Neural cell (in vitro differentiated cells): ENCODE results near the gene KCNH2. TPM values are rescaled to one million over a fixed set of nuclear protein-coding genes. Genes with fewer than 3 reads are reported as not detected.

Experiments
- H2AFZ ChIP-seq: fragments of 200-600, 300-800 bp; sonication (generic), shearing (Covaris generic); 2 replicates; pipeline ENCODE4 v1.6.0; 2014; ENCODE audit warnings: low read depth, mild to moderate bottlenecking, antibody characterized with exemption, low read length, moderate library complexity
- H3F3A ChIP-seq: fragments of 200-600 bp; shearing (Covaris generic); 2 replicates; pipeline ENCODE4 v1.6.1; 2016; ENCODE audit warnings: mild to moderate bottlenecking, moderate library complexity, mixed read lengths, antibody characterized with exemption, low read length; ENCODE audit not compliant: insufficient read depth, poor library complexity, severe bottlenecking
- H3K27ac ChIP-seq: fragments of 200-600, 300-800 bp; sonication (generic), shearing (Covaris generic); 2 replicates; pipeline ENCODE4 v1.5.1; 2014; ENCODE audit warnings: mild to moderate bottlenecking, low read length, moderate library complexity
- H3K27me3 ChIP-seq: fragments of 300-800, 200-600 bp; sonication (generic), shearing (Covaris generic); 2 replicates; pipeline ENCODE4 v1.6.0; 2014; ENCODE audit warnings: mild to moderate bottlenecking, low read depth, low read length, moderate library complexity; ENCODE audit not compliant: insufficient read depth
- H3K36me3 ChIP-seq: fragments of 300-800, 200-600 bp; sonication (generic), shearing (Covaris generic); 2 replicates; pipeline ENCODE4 v1.5.1; 2014; ENCODE audit warnings: mild to moderate bottlenecking, antibody characterized with exemption, low read length, moderate library complexity; ENCODE audit not compliant: insufficient read depth
- H3K4me2 ChIP-seq: fragments of 300-800, 200-600 bp; sonication (generic), shearing (Covaris generic); 2 replicates; pipeline ENCODE4 v1.6.0; 2014; ENCODE audit warnings: mild to moderate bottlenecking, low read length
- H3K4me3 ChIP-seq: fragments of 300-800, 200-600 bp; sonication (generic), shearing (Covaris generic); 2 replicates; pipeline ENCODE4 v1.5.1; 2014; ENCODE audit warnings: mild to moderate bottlenecking, low read length, moderate library complexity
- H3K79me2 ChIP-seq: fragments of 200-600 bp; shearing (Covaris generic); replicated peaks from 2 replicates; pipeline ENCODE4 v1.6.0; 2014; ENCODE audit warnings: mild to moderate bottlenecking, low read length, moderate library complexity; ENCODE audit not compliant: insufficient read depth
- H3K9ac ChIP-seq: fragments of 300-800, 200-600 bp; sonication (generic), shearing (Covaris generic); 2 replicates; pipeline ENCODE4 v1.6.1; 2016; ENCODE audit warnings: mild to moderate bottlenecking, low read length, mixed read lengths
- H3K9me2 ChIP-seq: fragments of 200-600 bp; shearing (Covaris generic); 2 replicates; pipeline ENCODE4 v1.6.1; 2016; ENCODE audit warnings: mild to moderate bottlenecking, low read length, mixed read lengths; ENCODE audit not compliant: insufficient read depth
- H3K9me3 ChIP-seq: fragments of 200-600, 300-800 bp; sonication (generic), shearing (Covaris generic); 2 replicates; pipeline ENCODE4 v1.6.1; 2016; ENCODE audit warnings: mild to moderate bottlenecking, mixed run types, low read length, moderate library complexity, mixed read lengths
- H4K20me1 ChIP-seq: fragments of 200-600 bp; shearing (Covaris generic); 2 replicates; pipeline ENCODE4 v1.6.1; 2016; ENCODE audit warnings: mild to moderate bottlenecking, mixed run types; ENCODE audit not compliant: insufficient read depth
- EP300 ChIP-seq: fragments of 450-650 bp; conservative IDR thresholded peaks from 2 replicates; pipeline ENCODE4 v1.6.1; 2014; ENCODE audit warnings: antibody characterized with exemption, mild to moderate bottlenecking, moderate library complexity; ENCODE audit not compliant: poor library complexity, severe bottlenecking
- EZH2 ChIP-seq: fragments of 200-600, 300-800 bp; shearing (Covaris generic), sonication (generic); IDR thresholded peaks from 2 replicates; pipeline ENCODE4 v1.6.1; 2014; ENCODE audit warnings: antibody characterized with exemption, low read length, borderline replicate concordance, mild to moderate bottlenecking; ENCODE audit not compliant: insufficient read depth, poor library complexity, severe bottlenecking
- MXI1 ChIP-seq: fragments of 450-650 bp; conservative IDR thresholded peaks from 2 replicates; pipeline ENCODE4 v1.6.1; 2014; ENCODE audit warnings: antibody characterized with exemption, mild to moderate bottlenecking; ENCODE audit not compliant: poor library complexity, severe bottlenecking
- POLR2AphosphoS5 ChIP-seq: IDR thresholded peaks from 2 replicates; pipeline ENCODE4 v1.6.1; 2012
- RAD21 ChIP-seq: fragments of 450-650 bp; conservative IDR thresholded peaks from 2 replicates; pipeline ENCODE4 v1.6.1; 2014; ENCODE audit warnings: antibody characterized with exemption, mild to moderate bottlenecking, moderate library complexity
- SMC3 ChIP-seq: fragments of 450-650 bp; conservative IDR thresholded peaks from 2 replicates; pipeline ENCODE4 v1.6.1; 2014; ENCODE audit warnings: antibody characterized with exemption, mild to moderate bottlenecking, moderate library complexity; ENCODE audit not compliant: poor library complexity
- TAF1 ChIP-seq: IDR thresholded peaks from 2 replicates; pipeline ENCODE4 v1.6.1; 2012; ENCODE audit warnings: low read depth
- polyA plus RNA-seq: library from polyadenylated mRNA; depleted of rRNA; stranded (reverse); fragments of >200 nt; gene quantifications from 2 replicates; pipeline ENCODE4 v1.2.3, GENCODE V29; 2014
- TF ChIP-seq, protein P1 (sequence below): IDR thresholded peaks from 2 replicates; pipeline ENCODE4 v1.6.1; 2012; ENCODE audit warnings: borderline replicate concordance
- TF ChIP-seq, protein P2 (sequence below): fragments of 450-650 bp; IDR thresholded peaks from 2 replicates; pipeline ENCODE4 v1.5.1; 2014; ENCODE audit warnings: antibody characterized with exemption, mild to moderate bottlenecking, moderate library complexity; ENCODE audit not compliant: poor library complexity, severe bottlenecking

KCNH2 gene
- polyA plus RNA-seq, 1 donor from 2014 or later: 24.4 TPM

- H4K20me1 ChIP-seq: no peaks in the 10 kb centered on the region
- H3K36me3 ChIP-seq: no peaks in the 10 kb centered on the region
- TF ChIP-seq SMC3 (no peak), RAD21 (no peak), MXI1 (no peak), EZH2 (no peak), EP300 (no peak)
- TF ChIP-seq, protein P1, sequence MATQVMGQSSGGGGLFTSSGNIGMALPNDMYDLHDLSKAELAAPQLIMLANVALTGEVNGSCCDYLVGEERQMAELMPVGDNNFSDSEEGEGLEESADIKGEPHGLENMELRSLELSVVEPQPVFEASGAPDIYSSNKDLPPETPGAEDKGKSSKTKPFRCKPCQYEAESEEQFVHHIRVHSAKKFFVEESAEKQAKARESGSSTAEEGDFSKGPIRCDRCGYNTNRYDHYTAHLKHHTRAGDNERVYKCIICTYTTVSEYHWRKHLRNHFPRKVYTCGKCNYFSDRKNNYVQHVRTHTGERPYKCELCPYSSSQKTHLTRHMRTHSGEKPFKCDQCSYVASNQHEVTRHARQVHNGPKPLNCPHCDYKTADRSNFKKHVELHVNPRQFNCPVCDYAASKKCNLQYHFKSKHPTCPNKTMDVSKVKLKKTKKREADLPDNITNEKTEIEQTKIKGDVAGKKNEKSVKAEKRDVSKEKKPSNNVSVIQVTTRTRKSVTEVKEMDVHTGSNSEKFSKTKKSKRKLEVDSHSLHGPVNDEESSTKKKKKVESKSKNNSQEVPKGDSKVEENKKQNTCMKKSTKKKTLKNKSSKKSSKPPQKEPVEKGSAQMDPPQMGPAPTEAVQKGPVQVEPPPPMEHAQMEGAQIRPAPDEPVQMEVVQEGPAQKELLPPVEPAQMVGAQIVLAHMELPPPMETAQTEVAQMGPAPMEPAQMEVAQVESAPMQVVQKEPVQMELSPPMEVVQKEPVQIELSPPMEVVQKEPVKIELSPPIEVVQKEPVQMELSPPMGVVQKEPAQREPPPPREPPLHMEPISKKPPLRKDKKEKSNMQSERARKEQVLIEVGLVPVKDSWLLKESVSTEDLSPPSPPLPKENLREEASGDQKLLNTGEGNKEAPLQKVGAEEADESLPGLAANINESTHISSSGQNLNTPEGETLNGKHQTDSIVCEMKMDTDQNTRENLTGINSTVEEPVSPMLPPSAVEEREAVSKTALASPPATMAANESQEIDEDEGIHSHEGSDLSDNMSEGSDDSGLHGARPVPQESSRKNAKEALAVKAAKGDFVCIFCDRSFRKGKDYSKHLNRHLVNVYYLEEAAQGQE: no peak
- H3K27me3 ChIP-seq: no peaks in the 10 kb centered on the region
- H3K9ac ChIP-seq: no peak overlapping the region
- no peak overlapping the region for H2AFZ ChIP-seq
- no peaks in the 10 kb centered on the region for H3F3A ChIP-seq
- H3K4me3 ChIP-seq: no peak overlapping the region
- no peak overlapping the region for H3K4me2 ChIP-seq
- no peak overlapping the region for H3K27ac ChIP-seq
- no peaks in the 10 kb centered on the region for H3K9me2 ChIP-seq
- H3K79me2 ChIP-seq: no peaks in the 10 kb centered on the region
- H3K9me3 ChIP-seq: no peaks in the 10 kb centered on the region
These were observed 19.0 kb downstream of the KCNH2 start for GRCh38 chr7:150959081-150959480.

DNA sequence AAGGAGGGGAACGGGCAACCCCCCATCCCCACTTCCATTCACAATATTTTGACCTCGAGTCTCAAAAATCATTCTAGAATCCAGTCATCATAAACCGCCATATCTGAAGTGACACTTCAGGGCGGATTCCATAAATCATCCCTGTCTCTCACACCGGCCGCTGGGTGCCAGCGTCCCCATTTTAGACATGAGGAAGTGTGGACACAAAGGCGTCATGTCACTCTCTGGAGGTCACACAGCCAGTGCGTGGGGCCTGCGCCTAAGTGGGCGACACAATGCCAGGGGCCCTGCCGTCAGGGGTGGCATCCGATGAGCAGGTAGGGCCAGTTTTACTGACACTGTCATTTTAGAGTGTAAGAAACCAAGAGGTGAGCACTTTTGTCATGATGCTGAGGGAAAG lies 19.5 kb downstream of the KCNH2 start:
- H3K4me2 ChIP-seq: no peak overlapping the region
- no peak for TF ChIP-seq SMC3
- TF ChIP-seq POLR2AphosphoS5: no peak
- TF ChIP-seq, protein P2, sequence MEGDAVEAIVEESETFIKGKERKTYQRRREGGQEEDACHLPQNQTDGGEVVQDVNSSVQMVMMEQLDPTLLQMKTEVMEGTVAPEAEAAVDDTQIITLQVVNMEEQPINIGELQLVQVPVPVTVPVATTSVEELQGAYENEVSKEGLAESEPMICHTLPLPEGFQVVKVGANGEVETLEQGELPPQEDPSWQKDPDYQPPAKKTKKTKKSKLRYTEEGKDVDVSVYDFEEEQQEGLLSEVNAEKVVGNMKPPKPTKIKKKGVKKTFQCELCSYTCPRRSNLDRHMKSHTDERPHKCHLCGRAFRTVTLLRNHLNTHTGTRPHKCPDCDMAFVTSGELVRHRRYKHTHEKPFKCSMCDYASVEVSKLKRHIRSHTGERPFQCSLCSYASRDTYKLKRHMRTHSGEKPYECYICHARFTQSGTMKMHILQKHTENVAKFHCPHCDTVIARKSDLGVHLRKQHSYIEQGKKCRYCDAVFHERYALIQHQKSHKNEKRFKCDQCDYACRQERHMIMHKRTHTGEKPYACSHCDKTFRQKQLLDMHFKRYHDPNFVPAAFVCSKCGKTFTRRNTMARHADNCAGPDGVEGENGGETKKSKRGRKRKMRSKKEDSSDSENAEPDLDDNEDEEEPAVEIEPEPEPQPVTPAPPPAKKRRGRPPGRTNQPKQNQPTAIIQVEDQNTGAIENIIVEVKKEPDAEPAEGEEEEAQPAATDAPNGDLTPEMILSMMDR: no peak
- TF ChIP-seq TAF1: no peak
- no peak for TF ChIP-seq RAD21
- TF ChIP-seq MXI1: no peak
- no peak for TF ChIP-seq EP300
- no peak for TF ChIP-seq EZH2
- TF ChIP-seq, protein P1: no peak
- no peak overlapping the region for H2AFZ ChIP-seq
- no peaks in the 10 kb centered on the region for H3K27me3 ChIP-seq
- H3K79me2 ChIP-seq: no peaks in the 10 kb centered on the region
- no peaks in the 10 kb centered on the region for H4K20me1 ChIP-seq
- H3K36me3 ChIP-seq: no peaks in the 10 kb centered on the region
- H3K9ac ChIP-seq: no peak overlapping the region
- no peak overlapping the region for H3K4me3 ChIP-seq
- H3K27ac ChIP-seq: no peak overlapping the region
- H3F3A ChIP-seq: no peaks in the 10 kb centered on the region
- no peaks in the 10 kb centered on the region for H3K9me3 ChIP-seq
- H3K9me2 ChIP-seq: no peaks in the 10 kb centered on the region
